Mucosa of rectum (tissue), 2 donors: ENCODE results near the gene ABCG8.

Source experiments
- H3K27ac ChIP-seq, 2 donors: one replicate each; pipeline ENCODE4 v1.7.0; 2013; ENCODE audit warnings: inconsistent platforms in 2 of 2, low read depth in 2 of 2, low read length in 2 of 2
- H3K27me3 ChIP-seq, 2 donors: one replicate each; pipeline ENCODE4 v1.7.0; 2013; ENCODE audit warnings: low read length in 2 of 2; ENCODE audit not compliant: control insufficient read depth in 2 of 2, insufficient read depth in 2 of 2
- H3K36me3 ChIP-seq, 2 donors: one replicate each; pipeline ENCODE4 v1.7.0; 2013; ENCODE audit warnings: low read length in 2 of 2; ENCODE audit not compliant: control insufficient read depth in 2 of 2, insufficient read depth in 2 of 2
- H3K4me1 ChIP-seq, 2 donors: one replicate each; pipeline ENCODE4 v1.7.0; 2013; ENCODE audit warnings: low read length in 2 of 2, mild to moderate bottlenecking in 1 of 2; ENCODE audit not compliant: control insufficient read depth in 2 of 2, insufficient read depth in 2 of 2
- H3K4me3 ChIP-seq, 2 donors: one replicate each; pipeline ENCODE4 v1.7.0; 2013; ENCODE audit warnings: low read length in 2 of 2
- H3K9ac ChIP-seq, 2 donors: one replicate each; pipeline ENCODE4 v1.7.0; 2013; ENCODE audit warnings: low read length in 2 of 2, low read depth in 1 of 2, mild to moderate bottlenecking in 1 of 2
- H3K9me3 ChIP-seq, 2 donors: one replicate each; pipeline ENCODE4 v1.7.0; 2013; ENCODE audit warnings: low read length in 2 of 2; ENCODE audit not compliant: control insufficient read depth in 2 of 2
- donor health status: healthy.
- donor health status: Normal muscosa, but diverticular disease.

Gene ABCG8

DNA sequence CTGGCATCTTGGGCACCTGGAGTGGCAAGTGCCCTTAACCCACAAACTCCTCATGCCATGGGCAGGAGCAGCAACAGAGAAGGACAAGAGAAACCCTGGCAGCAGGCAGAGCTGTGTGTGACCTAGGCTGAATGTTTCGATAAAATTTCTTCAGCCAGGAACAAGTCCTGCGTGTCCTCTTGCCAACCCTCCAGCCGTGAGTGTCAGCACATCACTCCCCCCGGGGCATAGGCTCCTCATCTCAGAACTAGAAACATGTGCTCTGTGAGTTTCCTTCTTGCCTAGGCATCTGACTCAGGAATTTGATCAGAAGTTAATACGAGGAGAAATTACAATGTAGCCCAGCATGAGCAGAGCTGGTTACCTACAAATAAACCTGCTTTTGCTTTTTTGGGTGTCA, 2.2 kb downstream of the ABCG8 start:
- H3K27ac ChIP-seq = no peak overlapping the region
- H3K9me3 ChIP-seq = no peaks in the 10 kb centered on the region
- no peaks in the 10 kb centered on the region for H3K27me3 ChIP-seq
- no peak overlapping the region for H3K4me3 ChIP-seq
- no peaks in the 10 kb centered on the region for H3K36me3 ChIP-seq
- no peaks in the 10 kb centered on the region for H3K4me1 ChIP-seq
- H3K9ac ChIP-seq = no peak overlapping the region

DNA sequence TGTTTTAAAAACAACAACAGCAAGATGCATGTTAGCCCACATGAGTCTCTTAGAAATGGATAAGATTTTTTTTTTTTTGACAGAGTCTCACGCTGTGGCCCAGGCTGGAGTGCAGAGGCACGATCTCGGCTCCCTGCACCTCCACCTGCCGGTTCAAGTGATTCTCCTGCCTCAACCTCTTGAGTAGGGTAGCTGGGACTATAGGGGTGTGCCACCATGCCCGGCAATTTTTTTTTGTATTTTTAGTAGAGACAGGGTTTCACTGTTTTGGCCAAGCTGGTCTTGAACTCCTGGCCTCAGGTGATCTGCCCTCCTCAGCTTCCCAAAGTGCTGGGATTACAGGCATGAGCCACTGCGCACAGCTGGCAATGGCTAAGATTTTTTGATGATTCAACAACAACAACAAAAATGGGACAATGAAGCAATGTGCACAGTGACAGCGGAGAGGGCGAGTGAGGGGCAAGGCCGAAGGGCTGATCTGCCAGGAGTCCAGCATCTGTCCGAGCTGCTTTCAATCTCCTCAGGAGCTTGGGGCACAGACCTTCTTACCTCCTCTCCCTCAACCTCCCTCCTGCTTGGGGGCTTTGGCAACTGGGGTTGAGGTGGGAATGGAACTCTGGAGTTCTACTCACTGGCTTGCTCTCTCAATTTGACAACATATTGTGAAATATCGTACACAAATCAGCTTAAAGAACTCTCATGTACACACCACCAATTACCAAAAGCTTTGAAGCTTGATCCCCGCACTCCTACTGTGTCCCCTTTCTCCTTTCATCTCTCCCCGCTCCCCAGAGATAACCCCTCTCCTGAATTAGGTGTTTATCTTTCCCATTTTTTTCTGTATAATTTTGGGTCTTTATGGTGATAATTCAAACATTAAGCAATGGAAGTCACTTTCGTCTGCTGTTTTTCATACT, 3.4 kb downstream of the ABCG8 start:
- no peaks in the 10 kb centered on the region for H3K27me3 ChIP-seq
- H3K27ac ChIP-seq = no peak overlapping the region
- H3K4me3 ChIP-seq = no peak overlapping the region
- H3K9ac ChIP-seq = no peak overlapping the region
- no peaks in the 10 kb centered on the region for H3K36me3 ChIP-seq
- H3K9me3 ChIP-seq = no peaks in the 10 kb centered on the region
- H3K4me1 ChIP-seq = no peaks in the 10 kb centered on the region

DNA sequence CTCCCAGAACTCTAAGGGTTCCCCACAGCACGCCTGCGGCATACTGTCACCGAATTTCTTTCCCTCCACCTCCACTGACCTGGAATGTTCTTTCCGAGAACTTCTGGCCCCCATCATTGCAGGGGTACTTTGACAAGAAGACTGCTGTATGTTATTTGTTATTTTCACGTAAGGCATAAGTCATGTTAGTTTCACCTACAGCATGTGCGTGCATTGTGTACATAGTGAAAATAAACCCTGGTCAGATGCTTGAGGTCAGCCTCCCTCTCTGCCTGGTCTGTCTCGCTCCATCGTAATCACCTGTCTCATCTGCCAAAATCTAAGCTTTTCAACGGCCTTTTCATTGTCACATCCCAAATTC, 4.1 kb downstream of the ABCG8 start:
- H3K27ac ChIP-seq = no peak overlapping the region

DNA sequence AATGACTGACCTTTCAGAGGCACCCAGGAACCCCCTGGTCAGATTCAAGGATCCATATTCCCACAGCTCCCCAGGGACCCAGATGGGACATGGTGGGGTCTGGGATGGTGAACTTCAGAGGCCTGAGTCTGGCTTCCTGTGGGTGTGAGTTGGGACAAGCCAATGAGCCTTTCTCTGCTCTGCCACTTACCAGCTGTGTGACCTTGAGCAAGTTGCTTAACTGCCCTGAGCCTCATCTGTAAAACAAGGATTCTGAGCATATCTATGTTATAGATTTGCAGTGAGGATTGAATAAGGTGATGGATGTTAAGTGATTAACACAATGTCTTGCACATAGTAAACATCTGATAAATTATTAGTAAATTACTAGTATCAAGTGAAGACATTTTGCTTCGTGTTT, 6.4 kb downstream of the ABCG8 start:
- Histone ChIP-seq H3K27ac (no peak overlapping the region), H3K36me3 (no peaks in the 10 kb centered on the region), H3K27me3 (no peaks in the 10 kb centered on the region), H3K9ac (no peak overlapping the region), H3K9me3 (no peaks in the 10 kb centered on the region), H3K4me1 (no peaks in the 10 kb centered on the region), H3K4me3 (no peak overlapping the region)

More for the DNA sequence above, 4.1 kb downstream of the ABCG8 start:
- Histone ChIP-seq H3K4me3 (no peak overlapping the region), H3K9me3 (no peaks in the 10 kb centered on the region), H3K36me3 (no peaks in the 10 kb centered on the region), H3K27me3 (no peaks in the 10 kb centered on the region), H3K9ac (no peak overlapping the region), H3K4me1 (no peaks in the 10 kb centered on the region)

DNA sequence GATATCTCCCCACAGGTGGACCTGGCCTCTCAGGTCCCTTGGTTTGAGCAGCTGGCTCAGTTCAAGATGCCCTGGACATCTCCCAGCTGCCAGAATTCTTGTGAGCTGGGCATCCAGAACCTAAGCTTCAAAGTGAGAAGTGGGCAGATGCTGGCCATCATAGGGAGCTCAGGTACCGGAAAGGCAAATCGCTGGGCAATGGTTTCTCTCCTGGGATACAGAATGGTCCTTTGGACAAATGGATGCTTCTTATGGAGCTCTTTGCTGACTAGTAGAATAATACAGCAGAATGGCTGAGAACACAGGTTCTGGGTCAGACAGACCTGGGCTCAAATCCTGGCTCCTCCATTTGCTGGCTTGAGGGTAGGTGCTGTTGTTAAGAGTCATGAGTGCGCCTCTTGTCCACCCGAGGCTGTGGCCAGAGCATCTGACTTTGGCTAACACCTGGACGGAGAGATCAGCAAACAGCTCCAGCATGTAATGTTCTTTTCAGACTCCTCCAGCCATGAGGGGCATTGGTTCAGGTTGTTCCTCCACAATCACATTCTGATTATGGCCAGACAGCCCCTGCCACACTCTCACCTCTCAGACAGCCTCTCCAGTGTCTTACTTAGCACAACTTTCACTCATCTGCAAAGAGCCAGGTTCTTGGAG, 7.5 kb downstream of the ABCG8 start:
- Histone ChIP-seq H3K4me3 (no peak overlapping the region), H3K36me3 (no peaks in the 10 kb centered on the region), H3K9ac (no peak overlapping the region), H3K27me3 (no peaks in the 10 kb centered on the region), H3K27ac (no peak overlapping the region), H3K9me3 (no peaks in the 10 kb centered on the region), H3K4me1 (no peaks in the 10 kb centered on the region)

DNA sequence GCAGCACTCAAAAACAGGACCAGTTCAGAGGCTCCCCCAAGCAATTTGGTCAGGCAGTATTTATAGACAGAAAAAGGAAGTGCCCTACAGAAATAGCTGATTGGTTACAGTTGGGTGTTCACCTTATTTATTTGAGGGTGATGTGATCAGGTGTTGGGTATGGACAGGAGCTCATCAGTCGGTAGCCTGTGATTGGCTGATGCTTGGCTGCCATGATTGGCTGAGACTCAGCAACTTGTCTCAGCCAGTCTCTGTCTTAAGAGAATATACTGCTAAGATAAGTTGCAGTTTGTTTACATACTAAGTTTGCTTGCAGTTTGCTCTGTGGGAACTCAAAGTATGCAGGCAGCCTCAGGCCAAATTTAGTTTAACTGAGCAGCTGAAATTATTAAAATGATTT, 9.4 kb downstream of the ABCG8 start:
- Histone ChIP-seq H3K27ac (no peak overlapping the region), H3K9me3 (no peaks in the 10 kb centered on the region), H3K4me1 (no peaks in the 10 kb centered on the region), H3K36me3 (no peaks in the 10 kb centered on the region), H3K4me3 (no peak overlapping the region), H3K27me3 (no peaks in the 10 kb centered on the region), H3K9ac (no peak overlapping the region)

DNA sequence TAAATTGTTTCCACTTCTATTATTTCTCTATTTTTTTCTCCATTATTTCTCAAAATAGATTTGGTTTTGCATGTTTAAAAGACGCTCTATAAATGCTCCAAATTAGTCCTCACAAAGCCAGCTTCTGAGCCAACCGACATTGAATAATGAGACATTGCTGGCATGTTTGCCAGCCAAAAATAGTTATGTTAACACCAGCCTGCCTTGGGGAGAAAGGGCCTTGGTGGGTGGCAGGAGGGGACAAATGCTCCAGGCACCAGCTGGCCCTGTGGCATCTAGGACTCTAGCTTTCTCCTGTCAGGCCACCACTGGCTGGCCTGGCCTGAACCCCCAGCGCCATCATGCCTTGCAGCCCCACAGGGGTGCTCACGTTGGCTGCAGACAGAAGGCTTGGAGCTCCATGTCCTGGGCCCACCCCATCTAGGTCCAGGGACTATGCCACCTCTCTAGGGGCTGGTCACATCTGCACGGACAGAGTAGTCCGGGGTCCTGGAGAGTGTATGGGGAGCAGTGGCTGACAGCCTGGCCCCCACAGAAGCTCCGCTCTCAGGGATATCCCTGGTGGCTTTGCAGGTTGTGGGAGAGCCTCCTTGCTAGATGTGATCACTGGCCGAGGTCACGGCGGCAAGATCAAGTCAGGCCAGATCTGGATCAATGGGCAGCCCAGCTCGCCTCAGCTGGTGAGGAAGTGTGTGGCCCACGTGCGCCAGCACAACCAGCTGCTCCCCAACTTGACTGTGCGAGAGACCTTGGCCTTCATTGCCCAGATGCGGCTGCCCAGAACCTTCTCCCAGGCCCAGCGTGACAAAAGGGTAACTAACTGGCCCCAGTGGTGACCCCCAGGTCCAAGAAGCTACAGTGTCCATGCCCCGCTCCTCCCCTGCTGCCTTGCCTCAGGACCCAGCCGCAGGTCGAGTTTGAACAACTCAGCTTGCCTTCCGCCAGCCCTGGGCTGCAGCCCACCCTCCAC, 12.5 kb downstream of the ABCG8 start:
- Histone ChIP-seq H3K4me1 (no peaks in the 10 kb centered on the region), H3K9me3 (no peaks in the 10 kb centered on the region), H3K4me3 (no peak overlapping the region), H3K36me3 (no peaks in the 10 kb centered on the region), H3K27ac (no peak overlapping the region), H3K9ac (no peak overlapping the region), H3K27me3 (peaks cover 0 to 4% of the 10 kb centered on the region in 2 donors)

DNA sequence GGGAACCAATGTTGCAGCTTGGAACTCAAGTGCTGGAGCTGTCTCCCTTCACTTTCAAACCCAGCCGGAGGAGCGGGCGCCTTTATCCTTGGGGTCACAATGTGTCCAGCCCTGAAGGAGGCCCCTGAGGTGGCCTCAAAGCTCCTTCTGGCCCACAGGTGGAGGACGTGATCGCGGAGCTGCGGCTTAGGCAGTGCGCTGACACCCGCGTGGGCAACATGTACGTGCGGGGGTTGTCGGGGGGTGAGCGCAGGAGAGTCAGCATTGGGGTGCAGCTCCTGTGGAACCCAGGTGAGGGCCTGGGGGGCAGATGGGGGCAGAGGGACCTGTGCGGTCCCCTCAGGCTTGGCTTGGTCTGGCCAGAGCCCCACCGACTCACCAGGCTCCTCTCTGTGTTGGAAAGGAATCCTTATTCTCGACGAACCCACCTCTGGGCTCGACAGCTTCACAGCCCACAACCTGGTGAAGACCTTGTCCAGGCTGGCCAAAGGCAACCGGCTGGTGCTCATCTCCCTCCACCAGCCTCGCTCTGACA, 13.5 kb downstream of the ABCG8 start:
- H3K27ac ChIP-seq = no peak overlapping the region
- H3K36me3 ChIP-seq = no peaks in the 10 kb centered on the region
- H3K4me1 ChIP-seq = no peaks in the 10 kb centered on the region
- H3K9ac ChIP-seq = no peak overlapping the region
- no peaks in the 10 kb centered on the region for H3K9me3 ChIP-seq
- no peak overlapping the region for H3K4me3 ChIP-seq
- H3K27me3 ChIP-seq = peaks cover 0 to 4% of the 10 kb centered on the region in 2 donors

DNA sequence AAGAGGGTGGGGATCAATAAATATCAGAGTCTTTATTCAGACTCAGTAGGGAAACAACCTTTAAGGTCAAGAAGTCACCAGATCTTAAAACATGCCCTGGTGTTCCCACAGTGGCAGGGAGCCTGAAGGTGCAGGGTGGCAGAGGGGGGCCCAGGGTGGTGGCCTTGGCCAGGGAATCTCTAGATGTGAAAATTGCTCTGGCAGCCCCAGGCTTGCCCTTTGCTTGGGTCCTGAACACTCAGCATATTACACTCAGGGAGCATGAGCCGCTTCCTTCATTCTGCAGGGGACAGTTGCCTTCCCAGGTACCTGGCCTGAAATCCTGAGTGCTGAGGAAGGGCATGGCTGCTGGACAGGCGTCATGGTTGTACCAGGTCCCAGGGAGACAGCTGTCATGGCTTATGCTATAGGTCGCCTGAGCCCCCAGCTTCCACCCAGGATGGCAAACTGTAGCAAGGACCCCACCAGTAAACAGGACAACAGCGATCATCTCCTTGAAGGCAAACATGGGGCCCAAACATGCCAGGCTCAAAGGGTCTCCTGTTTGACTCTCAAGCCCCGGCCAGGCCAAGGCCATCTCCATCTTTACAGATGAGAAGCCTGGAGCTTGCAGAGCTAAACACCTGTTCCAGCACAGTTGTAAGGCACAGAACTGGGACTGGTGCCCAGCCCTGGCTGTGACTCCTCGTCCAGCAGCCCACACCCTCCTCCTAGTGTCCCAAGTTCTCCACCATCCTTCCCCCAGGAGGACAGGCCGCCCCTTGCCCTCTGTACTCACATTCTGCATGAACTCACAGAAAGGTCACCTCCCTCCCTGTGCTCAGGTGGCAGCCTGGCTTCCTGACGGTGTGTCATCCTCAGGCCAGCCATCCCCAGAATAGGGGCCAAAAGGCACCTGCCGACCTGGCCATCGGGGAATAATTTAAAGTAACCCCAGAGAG, 14.6 kb downstream of the ABCG8 start:
- no peaks in the 10 kb centered on the region for H3K36me3 ChIP-seq
- no peak overlapping the region for H3K4me3 ChIP-seq
- H3K9me3 ChIP-seq = no peaks in the 10 kb centered on the region
- peaks cover 0 to 4% of the 10 kb centered on the region in 2 donors for H3K27me3 ChIP-seq
- H3K27ac ChIP-seq = no peak overlapping the region
- H3K9ac ChIP-seq = no peak overlapping the region
- no peaks in the 10 kb centered on the region for H3K4me1 ChIP-seq
